ENCODE data around the gene C10orf62.
"Not testable (repeated sequence)": the region's sequence is repeated elsewhere in the genome, so short reads cannot be mapped to it uniquely, and the experiment has no call there.

The C10orf62 gene

GRCh38 chr10:97561386-97562077 lies 28.0 kb upstream of the C10orf62 start:
- DNase-seq; in situ Hi-C loops (cut with HindIII; ENCODE audit: low pct_ligation_motif_present, low pct_unique_long_range_greater_than_20kb, low sequenced_read_pairs): not testable (repeated sequence)

GRCh38 chr10:97562329-97562728 lies 27.2 kb upstream of the C10orf62 start:
- in situ Hi-C loops (cut with HindIII; ENCODE audit: low pct_ligation_motif_present, low pct_unique_long_range_greater_than_20kb, low sequenced_read_pairs); DNase-seq: not testable (repeated sequence)

GRCh38 chr10:97563337-97563736 lies 26.2 kb upstream of the C10orf62 start:
- DNase-seq: no peak

GRCh38 chr10:97564776-97565175 lies 24.7 kb upstream of the C10orf62 start:
- in situ Hi-C loops (cut with HindIII; ENCODE audit: low pct_ligation_motif_present, low pct_unique_long_range_greater_than_20kb, low sequenced_read_pairs): no loop called here
- DNase-seq: no peak

More at GRCh38 chr10:97563337-97563736, 26.2 kb upstream of the C10orf62 start:
- in situ Hi-C loops (cut with HindIII; ENCODE audit: low pct_ligation_motif_present, low pct_unique_long_range_greater_than_20kb, low sequenced_read_pairs): no loop called here

GRCh38 chr10:97566336-97566996 lies 23.1 kb upstream of the C10orf62 start:
- in situ Hi-C loops (cut with HindIII; ENCODE audit: low pct_ligation_motif_present, low pct_unique_long_range_greater_than_20kb, low sequenced_read_pairs): no loop called here
- no peak for DNase-seq

GRCh38 chr10:97567891-97568290 lies 21.6 kb upstream of the C10orf62 start:
- no peak for DNase-seq
- in situ Hi-C loops (cut with HindIII; ENCODE audit: low pct_ligation_motif_present, low pct_unique_long_range_greater_than_20kb, low sequenced_read_pairs): no loop called here

- in situ Hi-C loops (cut with HindIII; ENCODE audit: low pct_ligation_motif_present, low pct_unique_long_range_greater_than_20kb, low sequenced_read_pairs): no loop called here
- no peak for DNase-seq
Measured at GRCh38 chr10:97570146-97570788, 19.3 kb upstream of the C10orf62 start.

GRCh38 chr10:97570789-97571471 lies 18.6 kb upstream of the C10orf62 start:
- DNase-seq: no peak
- in situ Hi-C loops (cut with HindIII; ENCODE audit: low pct_ligation_motif_present, low pct_unique_long_range_greater_than_20kb, low sequenced_read_pairs): no loop called here

- in situ Hi-C loops (cut with HindIII; ENCODE audit: low pct_ligation_motif_present, low pct_unique_long_range_greater_than_20kb, low sequenced_read_pairs): no loop called here
- DNase-seq: peak; percentile 30
Measured at GRCh38 chr10:97571622-97572021, 17.9 kb upstream of the C10orf62 start.

GRCh38 chr10:97572214-97572989 lies 17.1 kb upstream of the C10orf62 start, which contains the start of gene ANKRD2:
Gene ANKRD2, plus strand, starts transcription at chr10:97572779. Its CDS starts 10 bp downstream, at chr10:97572789.
- peak; percentile 90 for DNase-seq

GRCh38 chr10:97573021-97573420 lies 16.5 kb upstream of the C10orf62 start:
- DNase-seq: peak; percentile 57
- in situ Hi-C loops (cut with HindIII; ENCODE audit: low pct_ligation_motif_present, low pct_unique_long_range_greater_than_20kb, low sequenced_read_pairs): no loop called here

More at GRCh38 chr10:97572214-97572989, 17.1 kb upstream of the C10orf62 start, which contains the start of gene ANKRD2:
- in situ Hi-C loops (cut with HindIII; ENCODE audit: low pct_ligation_motif_present, low pct_unique_long_range_greater_than_20kb, low sequenced_read_pairs): no loop called here

GRCh38 chr10:97573672-97574071 lies 15.8 kb upstream of the C10orf62 start:
- in situ Hi-C loops (cut with HindIII; ENCODE audit: low pct_ligation_motif_present, low pct_unique_long_range_greater_than_20kb, low sequenced_read_pairs): no loop called here
- no peak for DNase-seq

GRCh38 chr10:97574374-97575126 lies 15.0 kb upstream of the C10orf62 start:
- in situ Hi-C loops (cut with HindIII; ENCODE audit: low pct_ligation_motif_present, low pct_unique_long_range_greater_than_20kb, low sequenced_read_pairs): no loop called here

GRCh38 chr10:97575127-97575668 lies 14.3 kb upstream of the C10orf62 start:
- in situ Hi-C loops (cut with HindIII; ENCODE audit: low pct_ligation_motif_present, low pct_unique_long_range_greater_than_20kb, low sequenced_read_pairs): no loop called here
- peak; percentile 81 for DNase-seq

More at GRCh38 chr10:97574374-97575126, 15.0 kb upstream of the C10orf62 start:
- peak; percentile 100 for DNase-seq

- in situ Hi-C loops (cut with HindIII; ENCODE audit: low pct_ligation_motif_present, low pct_unique_long_range_greater_than_20kb, low sequenced_read_pairs); DNase-seq: not testable (repeated sequence)
Measured at GRCh38 chr10:97576487-97576886, 13.0 kb upstream of the C10orf62 start.

- in situ Hi-C loops (cut with HindIII; ENCODE audit: low pct_ligation_motif_present, low pct_unique_long_range_greater_than_20kb, low sequenced_read_pairs): no loop called here
- DNase-seq: no peak
Measured at GRCh38 chr10:97577701-97578100, 11.8 kb upstream of the C10orf62 start.

- in situ Hi-C loops (cut with HindIII; ENCODE audit: low pct_ligation_motif_present, low pct_unique_long_range_greater_than_20kb, low sequenced_read_pairs): no loop called here
- DNase-seq: no peak
Measured at GRCh38 chr10:97578171-97578844, 11.2 kb upstream of the C10orf62 start.

Measured in ACHN (cell line).